K562 (cell line): ENCODE data around the gene ATG10. TPM values are rescaled to one million over a fixed set of nuclear protein-coding genes. Genes with fewer than 3 reads are reported as not detected.

ENCODE experiments used
- ATAC-seq: fragments of 200-7000 bp; cut with Tn5 transposase; 3 replicates; pipeline ENCODE4 v1.9.1; 2020; ENCODE audit warnings: moderate library complexity
- BruUV-seq: library from RNA; stranded (reverse); fragments of 400-500 nt; replicated peaks from 2 replicates; lab custom pipeline; 2021; lab: Mats Ljungman, UMichigan
- CTCF ChIA-PET: fragments of 300-600 bp; formaldehyde crosslinking; extraction: SDS; loops from one replicate; lab custom pipeline; 2021; ENCODE audit warnings: low intra/inter-chr PET ratio; lab: Yijun Ruan, JAX
- POLR2A ChIA-PET: fragments of 300-600, 350-650 bp; sonication (Branson Sonifier 250); formaldehyde crosslinking; extraction: SDS; loops from one replicate; lab custom pipeline; 2021; ENCODE audit warnings: antibody characterized with exemption, inconsistent platforms; lab: Yijun Ruan, JAX
- DNase-seq, 4 experiments: peaks; one replicate each; pipeline versions ENCODE4 v3.0.0 to v3.0.0-alpha.2; 2011 to 2018; ENCODE audit warnings: low spot score in 3 of 4, mixed read lengths in 3 of 4; ENCODE audit errors: extremely low read depth in 1 of 4
- FAIRE-seq: peaks from 2 replicates; lab custom pipeline; 2011; peaks lifted over from hg19 to GRCh38; lab: Jason Lieb, UNC
- H2AFZ ChIP-seq: 2 replicates; pipeline ENCODE4 v1.6.0; 2011; ENCODE audit warnings: low read depth, low read length, control low read depth, inconsistent platforms
- H3K27ac ChIP-seq: fragments of 200-600 bp; 3 replicates; pipeline ENCODE4 v1.8.0; 2011; ENCODE audit warnings: low read depth, mild to moderate bottlenecking, control low read depth, inconsistent platforms, low read length, moderate library complexity, mixed read lengths; ENCODE audit errors: extremely low read depth
- H3K27me3 ChIP-seq, 2 experiments: fragments of 300-600 bp in 1 of 2; 2 replicates in 1 of 2; 3 replicates in 1 of 2; pipeline versions ENCODE4 v1.6.0 to v1.8.0; 2011; ENCODE audit warnings: inconsistent platforms in 2 of 2, low read length in 2 of 2, mild to moderate bottlenecking in 1 of 2, mixed read lengths in 1 of 2, moderate library complexity in 1 of 2; ENCODE audit not compliant: control insufficient read depth in 2 of 2, insufficient read depth in 2 of 2
- H3K36me3 ChIP-seq: fragments of 300-600 bp; 3 replicates; pipeline ENCODE4 v1.8.0; 2011; ENCODE audit warnings: mild to moderate bottlenecking, low read length, inconsistent platforms; ENCODE audit not compliant: control insufficient read depth, insufficient read depth
- H3K4me1 ChIP-seq, 2 experiments: fragments of 200-600 bp in 1 of 2; replicated peaks in 1 of 2; 2 replicates in 1 of 2; 3 replicates in 1 of 2; pipeline versions ENCODE4 v1.5.1 to v1.8.0; 2011; ENCODE audit warnings: inconsistent platforms in 2 of 2, low read length in 2 of 2, mild to moderate bottlenecking in 1 of 2, mixed read lengths in 1 of 2, moderate library complexity in 1 of 2; ENCODE audit not compliant: control insufficient read depth in 2 of 2, insufficient read depth in 2 of 2
- H3K4me2 ChIP-seq: 2 replicates; pipeline ENCODE4 v1.6.1; 2011; ENCODE audit warnings: low read length, control low read depth, inconsistent platforms, mixed read lengths; ENCODE audit not compliant: insufficient read depth
- H3K4me3 ChIP-seq: fragments of 200-600 bp; sonication (generic), shearing (Covaris generic); 2 replicates; pipeline ENCODE4 v1.5.1; 2016; ENCODE audit warnings: control low read depth, inconsistent platforms
- H3K79me2 ChIP-seq: fragments of 200-600 bp; 3 replicates; pipeline ENCODE4 v1.8.0; 2011; ENCODE audit warnings: low read length, inconsistent platforms; ENCODE audit not compliant: control insufficient read depth, insufficient read depth
- H3K9ac ChIP-seq, 2 experiments: 2 replicates each; pipeline versions ENCODE4 v1.6.0 to v1.6.1; 2011; ENCODE audit warnings: low read depth in 2 of 2, low read length in 2 of 2, control low read depth in 1 of 2, inconsistent platforms in 1 of 2, mild to moderate bottlenecking in 1 of 2, mixed read lengths in 1 of 2; ENCODE audit not compliant: insufficient read depth in 1 of 2
- H3K9me1 ChIP-seq: one replicate; pipeline ENCODE4 v1.6.0; 2011; ENCODE audit warnings: inconsistent platforms, mild to moderate bottlenecking, low read length, moderate library complexity; ENCODE audit not compliant: control insufficient read depth, insufficient read depth
- H3K9me3 ChIP-seq: replicated peaks from 2 replicates; pipeline ENCODE4 v1.5.1; 2011; ENCODE audit warnings: low read depth, low read length, inconsistent platforms; ENCODE audit not compliant: control insufficient read depth, insufficient read depth
- H4K20me1 ChIP-seq: replicated peaks from 2 replicates; pipeline ENCODE4 v1.6.1; 2011; ENCODE audit warnings: low read length, inconsistent platforms, mixed read lengths; ENCODE audit not compliant: control insufficient read depth, insufficient read depth
- ATF1 ChIP-seq, 2 experiments: fragments of 450-650 bp in 1 of 2; IDR thresholded peaks; 2 replicates each; pipeline ENCODE4 v1.6.1; 2016; ENCODE audit warnings: missing compliant biosample characterization in 1 of 2, missing genetic modification characterization in 1 of 2
- ATF7 ChIP-seq: fragments of 450-650 bp; IDR thresholded peaks from 2 replicates; pipeline ENCODE4 v1.7.1; 2014; ENCODE audit warnings: mild to moderate bottlenecking, moderate library complexity
- BDP1 ChIP-seq: IDR thresholded peaks from 3 replicates; pipeline ENCODE4 v1.6.1; 2011; ENCODE audit not compliant: insufficient read length, insufficient read depth
- BRCA1 ChIP-seq, 2 experiments: fragments of 450-650 bp in 1 of 2; sonication (generic) in 1 of 2; formaldehyde crosslinking in 1 of 2; IDR thresholded peaks; 2 replicates each; pipeline versions ENCODE4 v1.5.0 to v1.6.1; 2017 to 2020; ENCODE audit warnings: mild to moderate bottlenecking in 1 of 2, missing genetic modification reagents in 1 of 2
- C11orf30 ChIP-seq: fragments of 450-650 bp; IDR thresholded peaks from 2 replicates; pipeline ENCODE4 v1.6.1; 2016; ENCODE audit warnings: low read depth, mild to moderate bottlenecking
- CBX5 ChIP-seq: IDR thresholded peaks from 2 replicates; pipeline ENCODE4 v1.6.1; 2014; ENCODE audit warnings: low read depth, borderline replicate concordance
- CREM ChIP-seq: IDR thresholded peaks from 2 replicates; pipeline ENCODE4 v1.6.1; 2014; ENCODE audit warnings: antibody characterized with exemption, low read depth
- CXXC5 ChIP-seq: fragments of 250-450 bp; sonication (Bioruptor Pico); IDR thresholded peaks from 2 replicates; pipeline ENCODE4 v1.8.0; 2022; ENCODE audit warnings: inconsistent platforms, mild to moderate bottlenecking, moderate library complexity
- DPF2 ChIP-seq: fragments of 450-650 bp; IDR thresholded peaks from 2 replicates; pipeline ENCODE4 v1.6.1; 2016
- FOSL1 ChIP-seq: fragments of 200-800 bp; sonication (Bioruptor generic); conservative IDR thresholded peaks from 2 replicates; pipeline ENCODE4 v1.6.1; 2016; ENCODE audit warnings: missing genetic modification characterization, missing compliant biosample characterization
- FOXA3 ChIP-seq, 2 experiments: fragments of 450-650 bp in 1 of 2; sonication (generic) in 1 of 2; formaldehyde crosslinking; IDR thresholded peaks in 1 of 2; conservative IDR thresholded peaks in 1 of 2; 2 replicates each; pipeline versions ENCODE4 v1.4.0 to v1.8.0; 2020 to 2022; ENCODE audit warnings: mild to moderate bottlenecking in 2 of 2, missing genetic modification reagents in 1 of 2
- FOXK1 ChIP-seq: sonication (generic); formaldehyde crosslinking; IDR thresholded peaks from 2 replicates; pipeline ENCODE4 v1.8.0; 2022; ENCODE audit warnings: missing genetic modification reagents, mild to moderate bottlenecking, borderline replicate concordance
- KLF6 ChIP-seq: fragments of 250-450 bp; sonication (Bioruptor Pico); IDR thresholded peaks from 2 replicates; pipeline ENCODE4 v1.4.0; 2020; ENCODE audit warnings: mild to moderate bottlenecking, moderate library complexity, borderline replicate concordance
- MAFF ChIP-seq: IDR thresholded peaks from 2 replicates; pipeline ENCODE4 v1.6.1; 2012; ENCODE audit warnings: low read length, improper control_type of control experiment
- MAFG ChIP-seq: fragments of 450-650 bp; conservative IDR thresholded peaks from 2 replicates; pipeline ENCODE4 v1.6.1; 2016; ENCODE audit warnings: missing genetic modification characterization, missing compliant biosample characterization
- MAFK ChIP-seq: IDR thresholded peaks from 2 replicates; pipeline ENCODE4 v1.6.1; 2011; ENCODE audit warnings: low read length, improper control_type of control experiment
- MAZ ChIP-seq, 2 experiments: fragments of 450-650 bp in 1 of 2; sonication (generic) in 1 of 2; formaldehyde crosslinking; IDR thresholded peaks in 1 of 2; conservative IDR thresholded peaks in 1 of 2; 2 replicates each; pipeline versions ENCODE4 v1.4.0 to v1.5.0; 2020; ENCODE audit warnings: mild to moderate bottlenecking in 1 of 2, missing genetic modification reagents in 1 of 2
- NFE2 ChIP-seq: IDR thresholded peaks from 2 replicates; pipeline ENCODE4 v1.6.1; 2014; ENCODE audit warnings: antibody characterized with exemption, low read depth
- SMARCE1 ChIP-seq: fragments of 450-650 bp; IDR thresholded peaks from 2 replicates; pipeline ENCODE4 v1.7.1; 2016; ENCODE audit warnings: mild to moderate bottlenecking
- SMC3 ChIP-seq: conservative IDR thresholded peaks from 2 replicates; pipeline ENCODE4 v1.6.1; 2011; ENCODE audit warnings: low read depth, low read length, improper control_type of control experiment; ENCODE audit not compliant: insufficient read depth
- STAT5B ChIP-seq: fragments of 250-450 bp; sonication (Bioruptor Pico); IDR thresholded peaks from 2 replicates; pipeline ENCODE4 v1.8.0; 2021; ENCODE audit warnings: mild to moderate bottlenecking, inconsistent platforms
- ZNF316 ChIP-seq: fragments of 450-650 bp; IDR thresholded peaks from 2 replicates; pipeline ENCODE4 v1.6.1; 2016
- ZNF717 ChIP-seq: fragments of 250-450 bp; sonication (Bioruptor Pico); IDR thresholded peaks from 2 replicates; pipeline ENCODE4 v1.5.0; 2021
- ZNF79 ChIP-seq: fragments of 250-450 bp; sonication (Bioruptor Pico); IDR thresholded peaks from 2 replicates; pipeline ENCODE4 v1.4.0; 2020; ENCODE audit warnings: low read depth, mild to moderate bottlenecking, moderate library complexity
- WGBS: fragments of 100-300 bp; shearing (Covaris generic); methylation state at CpG from one replicate; pipeline ENCODE4 v1.1.6; 2016; ENCODE audit warnings: low coverage, mixed read lengths; ENCODE audit not compliant: insufficient coverage; ENCODE audit errors: missing lambda C conversion rate; 5-methylcytosine and 5-hydroxymethylcytosine counted together
- in situ Hi-C: fragments of 300-500 bp; cut with MboI; formaldehyde crosslinking; loops from 4 replicates; pipeline ENCODE4 v1.15.0; 2018; ENCODE audit warnings: inconsistent platforms, mixed read lengths
- intact Hi-C: fragments of 100-400 bp; cut with micrococcal nuclease; formaldehyde crosslinking; loops from 2 replicates; pipeline ENCODE4 v1.14.2; 2022
- polyA plus RNA-seq, 8 experiments: library from polyadenylated mRNA; depleted of rRNA in 4 of 8; stranded (reverse) in 5 of 8; unstranded in 3 of 8; fragments of >200 nt; fragmentation: Nextera tagmentation in 2 of 8; fragmentation: Illumina TruSeq in 1 of 8; extraction: Ambion mirVana in 2 of 8; extraction: Trizol in 1 of 8; gene quantifications; 2 replicates each; pipeline versions ENCODE4 v1.2.1 to v1.2.3, GENCODE V29; 2011 to 2014; ENCODE audit warnings: inconsistent platforms in 1 of 8, missing spikeins in 1 of 8
- total RNA-seq, 7 experiments: library from RNA; depleted of rRNA in 6 of 7; stranded (reverse); fragments of >200 nt in 6 of 7; fragmentation: Illumina TruSeq in 2 of 7; extraction: Trizol in 2 of 7; gene quantifications; 2 replicates each; pipeline versions ENCODE4 v1.2.1 to v1.2.3, GENCODE V29; 2011 to 2021; ENCODE audit warnings: low replicate concordance in 1 of 7
- TF ChIP-seq, protein P1 (sequence below): fragments of 250-450 bp; sonication (Bioruptor Pico); IDR thresholded peaks from 2 replicates; pipeline ENCODE4 v1.5.1; 2021; ENCODE audit warnings: mild to moderate bottlenecking

ATG10 gene
- total and polyA plus RNA-seq, 9 of the 15 experiments (the other 6 are each of a cell fraction or from before 2014, with no cell fraction given), result 7.0 to 18.8 (median 14.6) TPM

DNA sequence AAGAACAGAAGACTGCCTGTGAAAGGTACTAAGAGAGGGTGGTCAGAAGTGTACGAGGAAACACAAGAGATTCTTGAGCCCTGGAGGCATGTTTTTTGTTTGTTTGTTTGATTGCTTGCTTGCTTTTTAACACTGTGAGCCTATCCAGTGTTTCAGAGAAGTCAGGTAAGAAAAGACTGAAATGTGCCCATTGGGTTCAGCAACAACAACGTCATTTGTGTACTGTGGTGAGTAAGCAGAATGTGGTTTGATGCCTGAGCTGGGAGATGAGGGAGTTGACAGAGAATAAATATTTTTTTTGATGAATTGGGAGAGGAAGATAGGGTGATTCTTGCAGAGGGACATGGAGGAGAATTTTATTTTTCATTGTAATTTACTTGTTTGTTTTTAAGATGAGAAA, 233.2 kb downstream of the ATG10 start:
- no peaks in the 10 kb centered on the region for H3K9me3 ChIP-seq
- TF ChIP-seq CBX5 (no peak), C11orf30 (peak; percentile 89), MAFF (peak; percentile 38; the same call in 1 of the 2 replicates), STAT5B (CRISPR knock-in tag) (no peak), ATF1 (CRISPR knock-in tag; IDR thresholded peaks at IDR 0.05) (no peak), ATF1 (tag; IDR thresholded peaks at IDR 0.05) (peak; percentile 63), ZNF717 (CRISPR knock-in tag) (no peak), SMC3 (no peak), CXXC5 (CRISPR knock-in tag) (no peak), ZNF79 (CRISPR knock-in tag) (no peak), BDP1 (no peak), MAZ (CRISPR knock-in tag; conservative IDR thresholded peaks at IDR 0.05 in 1 of 2, IDR thresholded peaks at IDR 0.05 in 1 of 2) (0 out of 4 replicates have a peak, but pooled peaks of 1 of the 2 experiments have one; percentile 19), BRCA1 (IDR thresholded peaks at IDR 0.05) (no peak), BRCA1 (CRISPR knock-in tag; IDR thresholded peaks at IDR 0.05) (no peak), MAFK (peak; percentile 48; the same call in 1 of the 2 replicates), CREM (peak; percentile 79), NFE2 (peak; percentile 86), SMARCE1 (no peak), FOSL1 (0 out of 2 replicates have a peak, but pooled peaks have one; percentile 13), ZNF316 (peak; percentile 87), ATF7 (peak; percentile 58), MAFG (tag) (peak; percentile 59), FOXK1 (CRISPR knock-in tag) (no peak), FOXA3 (CRISPR knock-in tag; conservative IDR thresholded peaks at IDR 0.05 in 1 of 2, IDR thresholded peaks at IDR 0.05 in 1 of 2) (peak in 1 of 2 experiments; percentile 77; a peak in 2 of 4 replicates), KLF6 (CRISPR knock-in tag) (no peak), DPF2 (0 out of 2 replicates have a peak, but pooled peaks have one; percentile 19)
- TF ChIP-seq, protein P1, sequence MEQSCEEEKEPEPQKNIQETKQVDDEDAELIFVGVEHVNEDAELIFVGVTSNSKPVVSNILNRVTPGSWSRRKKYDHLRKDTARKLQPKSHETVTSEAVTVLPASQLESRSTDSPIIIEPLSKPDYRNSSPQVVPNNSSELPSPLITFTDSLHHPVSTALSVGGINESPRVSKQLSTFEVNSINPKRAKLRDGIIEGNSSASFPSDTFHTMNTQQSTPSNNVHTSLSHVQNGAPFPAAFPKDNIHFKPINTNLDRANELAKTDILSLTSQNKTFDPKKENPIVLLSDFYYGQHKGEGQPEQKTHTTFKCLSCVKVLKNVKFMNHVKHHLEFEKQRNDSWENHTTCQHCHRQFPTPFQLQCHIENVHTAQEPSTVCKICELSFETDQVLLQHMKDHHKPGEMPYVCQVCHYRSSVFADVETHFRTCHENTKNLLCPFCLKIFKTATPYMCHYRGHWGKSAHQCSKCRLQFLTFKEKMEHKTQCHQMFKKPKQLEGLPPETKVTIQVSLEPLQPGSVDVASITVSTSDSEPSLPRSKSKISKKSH, result no peak
- TF ChIP-seq, all 486 proteins: peak for 13
- H4K20me1 ChIP-seq, result no peaks in the 10 kb centered on the region
- DNase-seq (peak in 1 of 4 experiments; percentile 15), ATAC-seq (peak; percentile 73), FAIRE-seq (no peak)
- H3K27me3 ChIP-seq, result no peaks in the 10 kb centered on the region
- H3K4me1 ChIP-seq, result peaks cover 0 to 9% of the 10 kb centered on the region in 2 experiments; a peak in 2 of 5 replicates
- H3K4me2 ChIP-seq, result peak overlapping the region; percentile 30; the same call in 1 of the 2 replicates
- in situ Hi-C loops, result no loop called here
- BruUV-seq, result no TSS peak
- H3K27ac ChIP-seq, result peak overlapping the region; percentile 13; the same call in 2 of the 3 replicates
- CTCF ChIA-PET, result no interaction called here
- no peak overlapping the region for H3K9ac ChIP-seq
- intact Hi-C loops, result no loop called here
- H3K79me2 ChIP-seq, result no peaks in the 10 kb centered on the region
- H3K36me3 ChIP-seq, result no peaks in the 10 kb centered on the region
- H3K4me3 ChIP-seq, result no peak overlapping the region
- POLR2A ChIA-PET, result interaction anchor here (1.0 kb wide), 1 partner anchor 355 kb away, joined by 3 read pairs; no protein-coding TSS in a partner anchor
- H3K9me1 ChIP-seq, result no peaks in the 10 kb centered on the region
- WGBS, result 14% methylated on average over 2 of the region's 2 CpGs
- peak overlapping the region; percentile 48; the same call in 1 of the 2 replicates for H2AFZ ChIP-seq
